A549 treated with Mapracorat at 1 μM for 4 hours (cell line): ENCODE results near the gene RAPSN. TPM values are rescaled to one million over a fixed set of nuclear protein-coding genes. Genes with fewer than 3 reads are reported as not detected.

ENCODE experiments used
- total RNA-seq: library from RNA; stranded (reverse); fragments of 200-300 nt; extraction: Qiagen RNA extraction; gene quantifications from 5 replicates; pipeline ENCODE4 v1.2.3, GENCODE V29; 2022

The RAPSN gene
- total RNA-seq, result 0.23 to 0.58 TPM (median 0.43 TPM) in 3 of 5 replicates, not detected in the others

GRCh38 chr11:47448566-47449427, at the start of gene RAPSN:
Gene RAPSN, minus strand, starts transcription at chr11:47449136. Its CDS starts 172 bp downstream, at chr11:47448964.

GRCh38 chr11:47426062-47426956, 22.6 kb downstream of the RAPSN start, which contains the start of gene PSMC3:
Gene PSMC3, minus strand, starts transcription at chr11:47426439. Its CDS starts 160 bp downstream, at chr11:47426279.

GRCh38 chr11:47407746-47408590, 41.0 kb downstream of the RAPSN start, which contains the start of gene SLC39A13:
Gene SLC39A13, plus strand, starts transcription at chr11:47408590. Its CDS starts 1,505 bp downstream, at chr11:47410095.

Other genes starting within 250 kb of the RAPSN start
- gene DDB2, start 234.2 kb downstream of the RAPSN start, total RNA-seq, result 79.6 to 90.0 TPM (median 84.0 TPM) in 5 replicates
- 20.8 to 26.7 TPM (median 22.0 TPM) in 5 replicates for gene ACP2, start 200.3 kb downstream of the RAPSN start, total RNA-seq
- 7.4 to 12.9 TPM (median 11.5 TPM) in 5 replicates for gene NR1H3, start 191.1 kb downstream of the RAPSN start, total RNA-seq
- gene MADD, start 179.0 kb downstream of the RAPSN start, total RNA-seq, result 20.8 to 22.4 TPM (median 21.5 TPM) in 5 replicates
- 0.07 to 0.12 TPM (median 0.08 TPM) in 4 of 5 replicates, not detected in the other for gene MYBPC3, start 96.4 kb downstream of the RAPSN start, total RNA-seq
- 0.15 to 0.20 TPM in 2 of 5 replicates, not detected in the others for gene SPI1, start 70.6 kb downstream of the RAPSN start, total RNA-seq
- gene SLC39A13, start 40.5 kb downstream of the RAPSN start, total RNA-seq, result 46.6 to 60.3 TPM (median 53.7 TPM) in 5 replicates
- 189 to 259 TPM (median 197 TPM) in 5 replicates for gene PSMC3, start 22.7 kb downstream of the RAPSN start, total RNA-seq
- 44.8 to 50.9 TPM (median 46.6 TPM) in 5 replicates for gene CELF1, start 104.0 kb upstream of the RAPSN start, total RNA-seq
- gene PTPMT1, start 116.5 kb upstream of the RAPSN start, total RNA-seq, result 58.7 to 80.4 TPM (median 77.8 TPM) in 5 replicates
- gene KBTBD4, start 129.8 kb upstream of the RAPSN start, total RNA-seq, result 16.7 to 18.7 TPM (median 17.8 TPM) in 5 replicates
- 104 to 145 TPM (median 136 TPM) in 5 replicates for gene NDUFS3, start 129.9 kb upstream of the RAPSN start, total RNA-seq
- gene FAM180B, start 137.5 kb upstream of the RAPSN start, total RNA-seq, result not detected in 5 replicates
- 0.21 TPM in 1 of 5 replicates, not detected in the others for gene C1QTNF4, start 145.3 kb upstream of the RAPSN start, total RNA-seq
- 127 to 153 TPM (median 131 TPM) in 5 replicates for gene MTCH2, start 193.4 kb upstream of the RAPSN start, total RNA-seq